H1 (cell line): Measurements from ENCODE around the gene MAFG. TPM values are rescaled to one million over a fixed set of nuclear protein-coding genes. Genes with fewer than 3 reads are reported as not detected.

Experiments used
- CTCF ChIA-PET: fragments of 300-600 bp; sonication (Branson Sonifier 250); formaldehyde crosslinking; loops from one replicate; lab custom pipeline; 2021; ENCODE audit not compliant: partially characterized antibody; lab: Charles Lee
- POLR2A ChIA-PET: fragments of 300-600 bp; sonication (Branson Sonifier 250); formaldehyde crosslinking; loops from one replicate; lab custom pipeline; 2021; ENCODE audit warnings: inconsistent platforms; ENCODE audit not compliant: partially characterized antibody; lab: Charles Lee
- DNase-seq, 2 experiments: peaks; one replicate each; pipeline versions ENCODE4 v3.0.0 to v3.0.0-alpha.2; 2010 to 2022; ENCODE audit warnings: low spot score in 2 of 2, low read depth in 1 of 2, mixed read lengths in 1 of 2
- FAIRE-seq: peaks from 2 replicates; lab custom pipeline; 2011; peaks lifted over from hg19 to GRCh38; lab: Jason Lieb, UNC
- H2AFZ ChIP-seq: 2 replicates; pipeline ENCODE4 v1.8.1; 2012; ENCODE audit warnings: low read length, inconsistent platforms
- H2AK5ac ChIP-seq: 2 replicates; pipeline ENCODE4 v1.6.1; 2013; ENCODE audit warnings: low read depth, low read length
- H2BK120ac ChIP-seq: replicated peaks from 2 replicates; pipeline ENCODE3; 2013; ENCODE audit warnings: low read depth, low read length, inconsistent platforms
- H2BK12ac ChIP-seq: 2 replicates; pipeline ENCODE4 v1.6.1; 2013; ENCODE audit warnings: low read depth, low read length
- H2BK15ac ChIP-seq: 2 replicates; pipeline ENCODE4 v1.6.1; 2013; ENCODE audit warnings: low read length
- H2BK20ac ChIP-seq: 2 replicates; pipeline ENCODE4 v1.6.1; 2013; ENCODE audit warnings: low read length
- H2BK5ac ChIP-seq: 2 replicates; pipeline ENCODE4 v1.6.1; 2013; ENCODE audit warnings: low read depth, low read length
- H3K14ac ChIP-seq: 2 replicates; pipeline ENCODE4 v1.6.1; 2013; ENCODE audit warnings: inconsistent platforms; ENCODE audit not compliant: insufficient read length
- H3K18ac ChIP-seq: 2 replicates; pipeline ENCODE4 v1.6.1; 2013; ENCODE audit warnings: low read length; ENCODE audit errors: extremely low read depth
- H3K23ac ChIP-seq: 2 replicates; pipeline ENCODE4 v1.6.1; 2013; ENCODE audit warnings: inconsistent platforms; ENCODE audit not compliant: insufficient read length
- H3K23me2 ChIP-seq: 2 replicates; pipeline ENCODE4 v1.6.1; 2013; ENCODE audit warnings: low read depth, low read length
- H3K27ac ChIP-seq: 2 replicates; pipeline ENCODE4 v1.6.1; 2011; ENCODE audit warnings: low read depth, low read length, inconsistent platforms
- H3K27me3 ChIP-seq, 4 experiments: replicated peaks in 1 of 4; 1 replicate in 1 of 4; 2 replicates in 3 of 4; pipeline versions ENCODE4 v1.6.1 to v1.8.1; 2011 to 2013; ENCODE audit warnings: low read length in 3 of 4, mild to moderate bottlenecking in 3 of 4, inconsistent platforms in 2 of 4, mixed read lengths in 2 of 4, moderate library complexity in 1 of 4; ENCODE audit not compliant: control insufficient read depth in 3 of 4, insufficient read depth in 3 of 4; ENCODE audit errors: extremely low read depth in 1 of 4
- H3K36me3 ChIP-seq, 4 experiments: 2 replicates each; pipeline versions ENCODE4 v1.6.1 to v1.8.1; 2011 to 2013; ENCODE audit warnings: mild to moderate bottlenecking in 4 of 4, low read length in 3 of 4, moderate library complexity in 2 of 4, control low read depth in 1 of 4, inconsistent platforms in 1 of 4; ENCODE audit not compliant: insufficient read depth in 4 of 4, control insufficient read depth in 2 of 4
- H3K4ac ChIP-seq: replicated peaks from 2 replicates; pipeline ENCODE3; 2013; ENCODE audit warnings: low read length, low read depth, mixed read lengths, inconsistent platforms; ENCODE audit not compliant: insufficient read length
- H3K4me1 ChIP-seq, 4 experiments: replicated peaks in 1 of 4; 1 replicate in 1 of 4; 2 replicates in 3 of 4; pipeline versions ENCODE4 v1.6.1 to v1.8.1; 2011 to 2013; ENCODE audit warnings: low read length in 3 of 4, inconsistent platforms in 2 of 4, mixed read lengths in 1 of 4; ENCODE audit not compliant: insufficient read depth in 4 of 4, control insufficient read depth in 3 of 4
- H3K4me2 ChIP-seq, 2 experiments: 2 replicates each; pipeline versions ENCODE4 v1.6.1 to v1.8.1; 2011 to 2013; ENCODE audit warnings: low read depth in 2 of 2, low read length in 2 of 2, control low read depth in 1 of 2, inconsistent platforms in 1 of 2, mild to moderate bottlenecking in 1 of 2; ENCODE audit not compliant: insufficient read depth in 1 of 2
- H3K4me3 ChIP-seq, 4 experiments: fragments of 200-600, 300-600 bp in 1 of 4; sonication (generic), shearing (Covaris generic), sonication (Bioruptor Twin) in 1 of 4; 2 replicates each; pipeline versions ENCODE4 v1.5.1 to v1.8.1; 2011 to 2016; ENCODE audit warnings: low read length in 4 of 4, low read depth in 3 of 4, control low read depth in 2 of 4, inconsistent platforms in 2 of 4, mild to moderate bottlenecking in 2 of 4, mixed read lengths in 1 of 4, moderate library complexity in 1 of 4; ENCODE audit not compliant: insufficient read depth in 2 of 4; ENCODE audit errors: extremely low read depth in 1 of 4
- H3K56ac ChIP-seq: replicated peaks from 2 replicates; pipeline ENCODE3; 2013; ENCODE audit warnings: low read depth, mild to moderate bottlenecking, mixed read lengths, low read length, inconsistent platforms; ENCODE audit not compliant: insufficient read length
- H3K79me1 ChIP-seq: 2 replicates; pipeline ENCODE4 v1.6.1; 2013; ENCODE audit warnings: low read depth, low read length, control low read depth
- H3K79me2 ChIP-seq, 2 experiments: 2 replicates each; pipeline versions ENCODE4 v1.6.1 to v1.8.1; 2012 to 2013; ENCODE audit warnings: low read length in 2 of 2, mild to moderate bottlenecking in 2 of 2, inconsistent platforms in 1 of 2; ENCODE audit not compliant: insufficient read depth in 2 of 2, control insufficient read depth in 1 of 2
- H3K9ac ChIP-seq, 4 experiments: replicated peaks in 1 of 4; 1 replicate in 1 of 4; 2 replicates in 3 of 4; pipeline versions ENCODE4 v1.6.1 to v1.8.1; 2011 to 2013; ENCODE audit warnings: low read depth in 3 of 4, low read length in 3 of 4, control low read depth in 2 of 4, mild to moderate bottlenecking in 2 of 4, moderate library complexity in 2 of 4, inconsistent platforms in 1 of 4; ENCODE audit errors: extremely low read depth in 1 of 4
- H3K9me3 ChIP-seq, 2 experiments: 2 replicates each; pipeline versions ENCODE4 v1.6.1 to v1.8.1; 2012 to 2013; ENCODE audit warnings: mild to moderate bottlenecking in 2 of 2, moderate library complexity in 2 of 2, control low read depth in 1 of 2, inconsistent platforms in 1 of 2, low read depth in 1 of 2, low read length in 1 of 2, mixed read lengths in 1 of 2; ENCODE audit not compliant: insufficient read depth in 2 of 2
- H4K20me1 ChIP-seq, 2 experiments: replicated peaks in 1 of 2; 2 replicates each; pipeline versions ENCODE3 to v1.8.1; 2011 to 2013; ENCODE audit warnings: inconsistent platforms in 2 of 2, low read length in 2 of 2, mild to moderate bottlenecking in 1 of 2; ENCODE audit not compliant: insufficient read depth in 2 of 2, control insufficient read depth in 1 of 2
- H4K5ac ChIP-seq: 2 replicates; pipeline ENCODE4 v1.6.1; 2013; ENCODE audit warnings: low read length, low read depth, mixed read lengths, inconsistent platforms; ENCODE audit not compliant: insufficient read length
- H4K8ac ChIP-seq: 2 replicates; pipeline ENCODE4 v1.8.0; 2013; ENCODE audit warnings: mild to moderate bottlenecking, moderate library complexity, low read length, inconsistent platforms; ENCODE audit not compliant: insufficient read depth; ENCODE audit errors: extremely low read depth
- H4K91ac ChIP-seq: replicated peaks from 2 replicates; pipeline ENCODE3; 2013; ENCODE audit warnings: low read length, mixed read lengths, inconsistent platforms; ENCODE audit not compliant: insufficient read length
- CBX5 ChIP-seq: fragments of 300-800, 300-1000 bp; sonication (generic); IDR thresholded peaks from 2 replicates; pipeline ENCODE4 v1.7.1; 2016; ENCODE audit warnings: antibody characterized with exemption, low read length, low read depth
- CHD2 ChIP-seq: IDR thresholded peaks from 2 replicates; pipeline ENCODE4 v1.6.1; 2012; ENCODE audit warnings: low read length, improper control_type of control experiment
- CTBP2 ChIP-seq: IDR thresholded peaks from 2 replicates; pipeline ENCODE4 v1.7.0; 2011; ENCODE audit warnings: borderline replicate concordance, mild to moderate bottlenecking, moderate library complexity, mixed read lengths, low read length; ENCODE audit not compliant: insufficient read depth, insufficient read length
- EZH2 ChIP-seq: fragments of 200-600 bp; sonication (generic); IDR thresholded peaks from 2 replicates; pipeline ENCODE4 v1.7.1; 2012; ENCODE audit warnings: low read depth, mild to moderate bottlenecking, moderate library complexity, low read length, inconsistent platforms; ENCODE audit not compliant: severe bottlenecking
- HDAC2 ChIP-seq, 2 experiments: fragments of 300-600 bp in 1 of 2; sonication (generic) in 1 of 2; IDR thresholded peaks; 2 replicates each; pipeline ENCODE4 v1.6.1; 2011 to 2012; ENCODE audit warnings: low read depth in 2 of 2, low read length in 2 of 2, mild to moderate bottlenecking in 2 of 2, moderate library complexity in 2 of 2, borderline replicate concordance in 1 of 2, inconsistent platforms in 1 of 2
- JUN ChIP-seq: IDR thresholded peaks from 2 replicates; pipeline ENCODE4 v1.6.1; 2011; ENCODE audit warnings: low read depth, mild to moderate bottlenecking, improper control_type of control experiment, low read length
- POLR2A ChIP-seq, 2 experiments: IDR thresholded peaks; 1 replicate in 1 of 2; 2 replicates in 1 of 2; pipeline ENCODE4 v1.6.1; 2011; ENCODE audit warnings: low read depth in 2 of 2, low read length in 2 of 2, mild to moderate bottlenecking in 2 of 2; ENCODE audit errors: control extremely low read depth in 1 of 2
- POU5F1 ChIP-seq: IDR thresholded peaks from 2 replicates; pipeline ENCODE4 v1.6.1; 2011; ENCODE audit warnings: low read depth, mild to moderate bottlenecking, low read length, moderate library complexity
- SP2 ChIP-seq: IDR thresholded peaks from 2 replicates; pipeline ENCODE4 v1.6.1; 2012; ENCODE audit warnings: mild to moderate bottlenecking, low read length, inconsistent platforms
- TAF7 ChIP-seq: optimal IDR thresholded peaks from 2 replicates; pipeline ENCODE3; 2011; ENCODE audit warnings: low read depth, mild to moderate bottlenecking, inconsistent platforms, low read length, moderate library complexity, borderline replicate concordance
- YY1 ChIP-seq: IDR thresholded peaks from 2 replicates; pipeline ENCODE4 v1.6.1; 2011; ENCODE audit warnings: low read depth, mild to moderate bottlenecking, low read length
- WGBS, 2 experiments: shearing (Covaris generic) in 1 of 2; methylation state at CpG; one replicate each; pipeline versions ENCODE4 v1.1.6 to v1.1.7; 2013 to 2015; ENCODE audit warnings: low lambda C conversion rate in 2 of 2, mixed read lengths in 2 of 2, inconsistent platforms in 1 of 2, low coverage in 1 of 2, missing lambda C conversion rate in 1 of 2; ENCODE audit not compliant: insufficient replicate concordance in 2 of 2, insufficient coverage in 1 of 2, insufficient read length in 1 of 2; ENCODE audit errors: extremely low coverage in 1 of 2, missing lambda C conversion rate in 1 of 2; 5-methylcytosine and 5-hydroxymethylcytosine counted together
- polyA plus RNA-seq, 7 experiments: library from polyadenylated mRNA; depleted of rRNA in 3 of 7; stranded (reverse) in 5 of 7; unstranded in 2 of 7; fragments of >200 nt in 5 of 7; fragments of 200-250 nt in 2 of 7; gene quantifications; 1 replicate in 5 of 7; 2 replicates in 1 of 7; 4 replicates in 1 of 7; pipeline versions ENCODE4 v1.2.1 to v1.2.3, GENCODE V29; 2011 to 2013; ENCODE audit warnings: missing spikeins in 2 of 7, mixed read lengths in 2 of 7
- total RNA-seq: library from RNA; stranded (reverse); fragmentation: NEBNext Ultra II Directional; extraction: Animal tissue kit (Norgen Biotek cat#: 25700); gene quantifications from 2 replicates; pipeline ENCODE4 v1.2.1, GENCODE V29; 2021

The MAFG gene
- total and polyA plus RNA-seq, 2 of the 8 experiments (the other 6 are each of a cell fraction or from before 2014, with no cell fraction given) = 25.5 to 26.9 TPM

GRCh38 chr17:81966343-81967243 lies 39.1 kb upstream of the MAFG start:
- Histone ChIP-seq H2BK20ac (peak overlapping the region; percentile 48; the same call in 1 of the 2 replicates), H3K79me1 (no peaks in the 10 kb centered on the region), H3K23me2 (no peaks in the 10 kb centered on the region; the same call in 1 of the 2 replicates), H3K4me1 (peaks cover 0 to 19% (median 16%) of the 10 kb centered on the region in 4 experiments; a peak in 6 of 7 replicates), H2AFZ (no peak overlapping the region), H4K8ac (peak overlapping the region; percentile 57), H2AK5ac (no peak overlapping the region), H3K18ac (peak overlapping the region; percentile 87), H4K5ac (peak overlapping the region; percentile 44), H4K91ac (peak overlapping the region; percentile 91), H3K56ac (no peak overlapping the region), H4K20me1 (peaks cover 2 to 3% of the 10 kb centered on the region in 2 experiments), H2BK120ac (peak overlapping the region; percentile 64), H2BK5ac (peak overlapping the region; percentile 18; the same call in 1 of the 2 replicates), H2BK15ac (peak overlapping the region; percentile 8; the same call in 1 of the 2 replicates), H3K9ac (no peak overlapping the region), H3K4me3 (peak overlapping the region in 1 of 4 experiments; percentile 40; a peak in 4 of 8 replicates), H3K27me3 (peaks cover 8 to 54% (median 47%) of the 10 kb centered on the region in 4 experiments), H3K27ac (no peak overlapping the region), H3K14ac (no peak overlapping the region), H2BK12ac (peak overlapping the region; percentile 87; the same call in 1 of the 2 replicates), H3K4me2 (peak overlapping the region; percentile 8 to 58), H3K79me2 (no peaks in the 10 kb centered on the region), H3K4ac (peak overlapping the region; percentile 69), H3K36me3 (no peaks in the 10 kb centered on the region), H3K23ac (no peak overlapping the region), H3K9me3 (no peaks in the 10 kb centered on the region)
- FAIRE-seq = no peak
- ChIA-PET POLR2A (interaction anchor here (0.6 to 4.1 kb wide), 9 partner anchors 11 to 87 kb away, joined by 3 to 20 read pairs (median 4); partner anchors contain the start of genes ASPSCR1 and MAFG), CTCF (interaction anchor here (0.6 to 2.9 kb wide), 7 partner anchors 10 to 71 kb away, joined by 3 to 16 read pairs (median 5); partner anchors contain the start of gene DCXR)
- WGBS, 2 experiments = 51% methylated on average over 28 of the region's 41 CpGs; no CpG with 5 or more reads in 1 of the 2 experiments
- peak in 1 of 2 experiments; percentile 70 for DNase-seq
- TF ChIP-seq JUN (no peak), CBX5 (no peak), TAF7 (no peak), SP2 (no peak), POLR2A (IDR thresholded peaks at IDR 0.05; ENCODE audit: control extremely low read depth in 1 of 2, low read depth in 2 of 2, low read length in 2 of 2) (no peak), CTBP2 (peak; percentile 20), YY1 (no peak), POU5F1 (no peak), HDAC2 (IDR thresholded peaks at IDR 0.05; ENCODE audit: borderline replicate concordance in 1 of 2, low read depth in 2 of 2, low read length in 2 of 2) (no peak), EZH2 (no peak), CHD2 (no peak)
